ENCODE results near the gene P3H4.

DNA sequence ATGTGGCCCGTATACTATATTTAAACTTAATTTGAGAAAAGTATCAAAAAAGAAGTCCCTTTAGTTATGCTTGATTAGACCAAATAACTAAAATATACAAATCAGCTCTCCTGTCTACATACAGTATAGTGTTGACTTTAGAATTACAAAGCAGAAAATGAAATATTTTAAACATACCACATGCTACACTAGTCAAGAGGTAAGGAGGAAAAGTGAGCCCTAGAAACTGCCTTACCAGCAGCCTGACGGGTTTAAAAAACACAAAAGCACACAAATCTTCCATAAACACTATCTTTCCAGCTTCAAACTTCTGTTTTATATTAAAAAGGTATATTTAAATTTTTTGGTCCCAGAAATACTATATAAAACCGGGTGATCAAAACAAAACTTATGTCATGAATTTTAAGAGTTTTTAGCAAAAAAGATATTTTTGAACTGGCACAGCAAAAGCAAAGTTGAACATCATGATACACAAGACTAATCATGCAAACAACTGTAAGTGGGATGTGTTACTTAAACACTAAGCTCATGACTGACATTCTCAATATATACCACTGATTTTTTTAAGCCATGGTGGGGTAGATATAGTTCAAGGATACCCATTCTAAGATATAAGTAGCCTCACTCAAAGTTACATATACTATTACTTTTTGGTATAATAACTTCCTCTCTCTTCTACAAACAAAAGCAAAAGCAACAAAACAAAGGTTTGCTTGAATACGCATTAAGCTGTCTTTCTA, 37.7 kb upstream of the P3H4 start:
- TF ChIP-seq CTCF (IDR thresholded peaks at IDR 0.05; ENCODE audit: low read depth, low read length) (no peak), EZH2phosphoT487 (IDR thresholded peaks at IDR 0.05; ENCODE audit: low read depth) (no peak)

Data from OCI-LY3 (cell line).